Measurements from ENCODE around the gene LHFPL5.

LHFPL5 gene

GRCh38 chr6:35771343-35771627, 33.9 kb upstream of the LHFPL5 start:
- Histone ChIP-seq H3K4me1 (ENCODE audit: insufficient read depth, poor library complexity, severe bottlenecking) (no peaks in the 10 kb centered on the region), H3K27ac (ENCODE audit: poor library complexity, severe bottlenecking) (no peak overlapping the region), H3K9me3 (ENCODE audit: severe bottlenecking) (no peaks in the 10 kb centered on the region), H3K36me3 (ENCODE audit: low read depth) (no peaks in the 10 kb centered on the region), H3K4me3 (ENCODE audit: severe bottlenecking) (no peak overlapping the region), H3K27me3 (ENCODE audit: insufficient read depth, poor library complexity, severe bottlenecking) (no peaks in the 10 kb centered on the region)
- ATAC-seq (ENCODE audit: low read depth) = no peak; the same call in 2 of the 3 replicates
- TF ChIP-seq CTCF (IDR thresholded peaks at IDR 0.05; ENCODE audit: poor library complexity, severe bottlenecking) = no peak
- DNase-seq (ENCODE audit: low spot score) = no peak

DNA sequence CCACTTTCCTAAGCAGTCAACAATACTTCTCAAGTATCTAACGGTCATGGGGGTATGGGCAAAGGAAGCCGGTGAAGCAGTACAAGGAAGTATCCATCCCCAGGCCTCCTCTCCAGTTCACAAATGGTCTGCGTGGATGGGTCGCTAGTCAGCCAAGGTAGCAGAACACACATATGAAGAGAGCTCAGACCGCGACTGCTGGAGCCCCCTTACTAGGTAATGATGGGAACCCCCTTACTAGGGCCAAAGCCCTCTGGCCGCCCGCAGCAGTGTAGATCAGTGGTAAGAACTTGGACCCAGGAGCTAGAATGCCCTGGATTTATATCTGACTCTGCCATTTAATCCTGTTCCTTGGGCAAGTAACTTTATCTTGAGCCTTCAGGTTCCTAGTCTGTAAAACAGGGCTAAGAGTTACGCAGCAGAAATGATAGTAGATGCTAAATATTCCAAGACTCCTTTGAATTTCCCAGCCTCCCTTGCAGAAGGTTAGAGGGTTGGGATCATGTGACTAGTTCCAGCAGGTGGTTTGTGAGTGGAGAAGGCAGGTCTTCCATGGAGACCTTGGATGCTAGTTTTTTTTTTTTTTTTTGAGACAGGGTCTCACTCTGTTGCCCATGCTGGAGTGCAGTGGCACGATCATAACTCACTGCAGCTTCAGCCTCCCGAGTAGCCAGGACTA, 30.9 kb upstream of the LHFPL5 start:
- no peaks in the 10 kb centered on the region for H3K27me3 ChIP-seq (ENCODE audit: insufficient read depth, poor library complexity, severe bottlenecking)
- H3K9me3 ChIP-seq (ENCODE audit: severe bottlenecking) = no peaks in the 10 kb centered on the region
- DNase-seq (ENCODE audit: low spot score) (no peak), ATAC-seq (ENCODE audit: low read depth) (no peak)
- H3K4me3 ChIP-seq (ENCODE audit: severe bottlenecking) = no peak overlapping the region
- H3K4me1 ChIP-seq (ENCODE audit: insufficient read depth, poor library complexity, severe bottlenecking) = no peaks in the 10 kb centered on the region
- no peak for TF ChIP-seq CTCF (IDR thresholded peaks at IDR 0.05; ENCODE audit: poor library complexity, severe bottlenecking)
- H3K27ac ChIP-seq (ENCODE audit: poor library complexity, severe bottlenecking) = no peak overlapping the region
- no peaks in the 10 kb centered on the region for H3K36me3 ChIP-seq (ENCODE audit: low read depth)

GRCh38 chr6:35775031-35775430, 30.1 kb upstream of the LHFPL5 start:
- ATAC-seq (ENCODE audit: low read depth) (no peak), DNase-seq (ENCODE audit: low spot score) (no peak)
- no peak overlapping the region for H3K27ac ChIP-seq (ENCODE audit: poor library complexity, severe bottlenecking)
- H3K27me3 ChIP-seq (ENCODE audit: insufficient read depth, poor library complexity, severe bottlenecking) = no peaks in the 10 kb centered on the region
- TF ChIP-seq CTCF (IDR thresholded peaks at IDR 0.05; ENCODE audit: poor library complexity, severe bottlenecking) = no peak
- H3K4me3 ChIP-seq (ENCODE audit: severe bottlenecking) = no peak overlapping the region
- H3K4me1 ChIP-seq (ENCODE audit: insufficient read depth, poor library complexity, severe bottlenecking) = no peaks in the 10 kb centered on the region
- H3K9me3 ChIP-seq (ENCODE audit: severe bottlenecking) = no peaks in the 10 kb centered on the region
- H3K36me3 ChIP-seq (ENCODE audit: low read depth) = no peaks in the 10 kb centered on the region

GRCh38 chr6:35776364-35777215, 28.6 kb upstream of the LHFPL5 start, which contains the start of gene CLPSL2:
Gene CLPSL2, plus strand, starts transcription at chr6:35776598. Its CDS starts 21 bp downstream, at chr6:35776619.
- no peak for TF ChIP-seq CTCF (IDR thresholded peaks at IDR 0.05; ENCODE audit: poor library complexity, severe bottlenecking)
- H3K9me3 ChIP-seq (ENCODE audit: severe bottlenecking) = no peaks in the 10 kb centered on the region
- H3K27me3 ChIP-seq (ENCODE audit: insufficient read depth, poor library complexity, severe bottlenecking) = no peaks in the 10 kb centered on the region
- H3K36me3 ChIP-seq (ENCODE audit: low read depth) = no peaks in the 10 kb centered on the region
- no peak for DNase-seq (ENCODE audit: low spot score)
- no peak within 1 kb of the TSS for H3K27ac ChIP-seq (ENCODE audit: poor library complexity, severe bottlenecking)
- no peaks in the 10 kb centered on the region for H3K4me1 ChIP-seq (ENCODE audit: insufficient read depth, poor library complexity, severe bottlenecking)
- H3K4me3 ChIP-seq (ENCODE audit: severe bottlenecking) = peak within 1 kb of the TSS; percentile 55
- ATAC-seq (ENCODE audit: low read depth) = peak; percentile 65
